RWPE2 (cell line): ENCODE measurements around the gene CACNA1S.

Source experiments
- ATAC-seq: fragments of 200-7000 bp; cut with Tn5 transposase; 3 replicates; pipeline ENCODE4 v1.9.1; 2021; ENCODE audit warnings: low read depth
- DNase-seq: peaks from one replicate; pipeline ENCODE4 v3.0.0-alpha.2; 2020; ENCODE audit warnings: low spot score
- H3K27ac ChIP-seq: fragments of 450-650 bp; 2 replicates; pipeline ENCODE4 v1.5.1; 2017; ENCODE audit warnings: mild to moderate bottlenecking; ENCODE audit not compliant: poor library complexity, severe bottlenecking
- H3K27me3 ChIP-seq: fragments of 250-450 bp; sonication (Bioruptor Pico); 2 replicates; pipeline ENCODE4 v1.5.1; 2021; ENCODE audit warnings: mild to moderate bottlenecking, moderate library complexity; ENCODE audit not compliant: insufficient read depth, poor library complexity, severe bottlenecking
- H3K36me3 ChIP-seq: fragments of 250-450 bp; sonication (Bioruptor Pico); 2 replicates; pipeline ENCODE4 v1.5.1; 2020; ENCODE audit warnings: low read depth, mild to moderate bottlenecking, moderate library complexity
- H3K4me1 ChIP-seq: fragments of 250-450 bp; sonication (Bioruptor Pico); 2 replicates; pipeline ENCODE4 v1.5.1; 2021; ENCODE audit warnings: mild to moderate bottlenecking, moderate library complexity; ENCODE audit not compliant: insufficient read depth, poor library complexity, severe bottlenecking
- H3K4me3 ChIP-seq: fragments of 250-450 bp; sonication (Bioruptor Pico); 2 replicates; pipeline ENCODE4 v1.5.1; 2021; ENCODE audit warnings: mild to moderate bottlenecking, moderate library complexity; ENCODE audit not compliant: severe bottlenecking
- H3K9me3 ChIP-seq: fragments of 250-450 bp; sonication (Bioruptor Pico); 2 replicates; pipeline ENCODE4 v1.5.1; 2021; ENCODE audit warnings: mild to moderate bottlenecking, moderate library complexity; ENCODE audit not compliant: severe bottlenecking
- CTCF ChIP-seq: fragments of 450-650 bp; IDR thresholded peaks from one replicate; pipeline ENCODE4 v1.5.1; 2017; ENCODE audit warnings: mild to moderate bottlenecking, moderate library complexity; ENCODE audit not compliant: poor library complexity, severe bottlenecking

The CACNA1S gene

GRCh38 chr1:201143726-201144635 lies 31.8 kb upstream of the CACNA1S start:
- ATAC-seq (no peak), DNase-seq (no peak)
- no peaks in the 10 kb centered on the region for H3K9me3 ChIP-seq
- H3K36me3 ChIP-seq, result peaks cover 76% of the 10 kb centered on the region
- no peak overlapping the region for H3K27ac ChIP-seq
- no peak overlapping the region for H3K4me3 ChIP-seq
- no peaks in the 10 kb centered on the region for H3K4me1 ChIP-seq
- TF ChIP-seq CTCF, result no peak
- H3K27me3 ChIP-seq, result no peaks in the 10 kb centered on the region

- no peak for TF ChIP-seq CTCF
- peaks cover 72% of the 10 kb centered on the region for H3K36me3 ChIP-seq
- H3K27ac ChIP-seq, result no peak overlapping the region
- H3K4me3 ChIP-seq, result no peak overlapping the region
- no peaks in the 10 kb centered on the region for H3K27me3 ChIP-seq
- no peaks in the 10 kb centered on the region for H3K4me1 ChIP-seq
- ATAC-seq, result no peak
- DNase-seq, result no peak
- H3K9me3 ChIP-seq, result no peaks in the 10 kb centered on the region
These were observed 30.9 kb upstream of the CACNA1S start for GRCh38 chr1:201142849-201143725.

- Histone ChIP-seq H3K27me3 (no peaks in the 10 kb centered on the region), H3K9me3 (no peaks in the 10 kb centered on the region), H3K27ac (no peak overlapping the region), H3K36me3 (peaks cover 72% of the 10 kb centered on the region), H3K4me3 (no peak overlapping the region), H3K4me1 (no peaks in the 10 kb centered on the region)
- ATAC-seq (no peak), DNase-seq (no peak)
- TF ChIP-seq CTCF, result no peak
These were observed 30.0 kb upstream of the CACNA1S start for GRCh38 chr1:201142011-201142848.

- no peak for DNase-seq
- H3K9me3 ChIP-seq, result no peaks in the 10 kb centered on the region
- H3K27me3 ChIP-seq, result no peaks in the 10 kb centered on the region
- H3K27ac ChIP-seq, result no peak overlapping the region
- H3K4me3 ChIP-seq, result no peak overlapping the region
- no peak for ATAC-seq
- peaks cover 64% of the 10 kb centered on the region for H3K36me3 ChIP-seq
- no peaks in the 10 kb centered on the region for H3K4me1 ChIP-seq
- no peak for TF ChIP-seq CTCF
These were observed 29.2 kb upstream of the CACNA1S start for GRCh38 chr1:201141418-201141817.
